ENCODE results near the gene C9. TPM values are rescaled to one million over a fixed set of nuclear protein-coding genes. Genes with fewer than 3 reads are reported as not detected.

The C9 gene
- total and polyA plus RNA-seq, 2 experiments from 2014 or later = not detected

GRCh38 chr5:39253196-39253595 is 111.1 kb downstream of the C9 start (continued):
- no peak for TF ChIP-seq REST (IDR thresholded peaks at IDR 0.05; ENCODE audit: unreplicated experiment)
- TF ChIP-seq STAT1 (IDR thresholded peaks at IDR 0.05; ENCODE audit: unreplicated experiment) = no peak
- no peak for TF ChIP-seq CREB1 (CRISPR knock-in tag; IDR thresholded peaks at IDR 0.05; ENCODE audit: low read depth)
- TF ChIP-seq CTCF (conservative IDR thresholded peaks at IDR 0.05; ENCODE audit: low read depth in 2 of 2) = no peak

- no peaks in the 10 kb centered on the region for H4K20me1 ChIP-seq (replicated peaks; ENCODE audit: insufficient read depth)
- no peaks in the 10 kb centered on the region for H3K4me1 ChIP-seq (ENCODE audit: insufficient read depth)
- no peaks in the 10 kb centered on the region for H3K27me3 Mint-ChIP-seq (ENCODE audit: insufficient read depth, low read depth, poor library complexity)
- H3K27ac ChIP-seq (ENCODE audit: low read depth) = no peak overlapping the region
- H3F3A ChIP-seq (replicated peaks; ENCODE audit: low read depth) = no peaks in the 10 kb centered on the region
- no peak overlapping the region for H3K4me3 Mint-ChIP-seq
- ATAC-seq = no peak
- H3K4me2 ChIP-seq = no peak overlapping the region
- TF ChIP-seq REST (IDR thresholded peaks at IDR 0.05; ENCODE audit: unreplicated experiment) (no peak), ZNF331 (CRISPR knock-in tag; IDR thresholded peaks at IDR 0.05; ENCODE audit: low read depth) (no peak), POLR2AphosphoS5 (IDR thresholded peaks at IDR 0.05; ENCODE audit: low read depth) (no peak), ZNF114 (CRISPR knock-in tag; IDR thresholded peaks at IDR 0.05) (no peak), JUNB (IDR thresholded peaks at IDR 0.05; ENCODE audit: unreplicated experiment) (no peak)
- no peaks in the 10 kb centered on the region for H3K9me3 Mint-ChIP-seq
- no peaks in the 10 kb centered on the region for H3K36me3 ChIP-seq (ENCODE audit: insufficient read depth)
- H3K36me3 Mint-ChIP-seq (ENCODE audit: low read depth) = no peaks in the 10 kb centered on the region
- H3K4me3 ChIP-seq = no peak overlapping the region
- no peaks in the 10 kb centered on the region for H3K9me2 ChIP-seq (ENCODE audit: insufficient read depth)
- H3K27ac Mint-ChIP-seq = no peak overlapping the region
- no peaks in the 10 kb centered on the region for H3K27me3 ChIP-seq (ENCODE audit: insufficient read depth)
- no peaks in the 10 kb centered on the region for H3K4me1 Mint-ChIP-seq
- no peaks in the 10 kb centered on the region for H3K79me2 ChIP-seq (replicated peaks; ENCODE audit: insufficient read depth)
- peak overlapping the region; percentile 52; the same call in 1 of the 2 replicates for H2AFZ ChIP-seq
- DNase-seq (ENCODE audit: low spot score) = no peak
These were observed 114.6 kb downstream of the C9 start for GRCh38 chr5:39249564-39250274.

All from GM23338 (cell line).